IMR-90 (cell line): ENCODE results near the gene IL11RA. TPM values are rescaled to one million over a fixed set of nuclear protein-coding genes. Genes with fewer than 3 reads are reported as not detected.

Source experiments
- ATAC-seq: fragments of 200-7000 bp; cut with Tn5 transposase; 2 replicates; pipeline ENCODE4 v1.9.1; 2020; ENCODE audit warnings: low read depth, mild to moderate bottlenecking, moderate library complexity
- BruUV-seq: library from RNA; stranded (reverse); fragments of 400-500 nt; replicated peaks from 2 replicates; lab custom pipeline; 2021; lab: Mats Ljungman, UMichigan
- CTCF ChIA-PET: fragments of 300-600 bp; formaldehyde crosslinking; extraction: SDS; loops from one replicate; lab custom pipeline; 2021; ENCODE audit warnings: antibody characterized with exemption; lab: Yijun Ruan, JAX
- POLR2A ChIA-PET: fragments of 300-600 bp; sonication (Branson Sonifier 250); formaldehyde crosslinking; loops from one replicate; lab custom pipeline; 2022; ENCODE audit warnings: antibody characterized with exemption; ENCODE audit not compliant: unreplicated experiment; lab: Charles Lee
- DNase-seq: peaks from one replicate; pipeline ENCODE4 v3.0.0; 2013
- H2AFZ ChIP-seq: replicated peaks from 2 replicates; pipeline ENCODE3; 2013; ENCODE audit warnings: low read length, mild to moderate bottlenecking; ENCODE audit not compliant: poor library complexity
- H2AK5ac ChIP-seq: 2 replicates; pipeline ENCODE4 v1.6.1; 2013; ENCODE audit warnings: low read depth, low read length, inconsistent platforms
- H2AK9ac ChIP-seq: replicated peaks from 2 replicates; pipeline ENCODE3; 2013; ENCODE audit warnings: mild to moderate bottlenecking, low read depth, low read length, moderate library complexity; ENCODE audit not compliant: poor library complexity
- H2BK120ac ChIP-seq: 2 replicates; pipeline ENCODE4 v1.6.1; 2013; ENCODE audit warnings: low read depth, low read length, inconsistent platforms
- H2BK15ac ChIP-seq: 3 replicates; pipeline ENCODE4 v1.6.1; 2013; ENCODE audit warnings: low read depth, low read length, inconsistent platforms
- H2BK20ac ChIP-seq: 2 replicates; pipeline ENCODE4 v1.6.1; 2013; ENCODE audit warnings: low read depth, mild to moderate bottlenecking, inconsistent platforms, low read length, moderate library complexity
- H2BK5ac ChIP-seq: 2 replicates; pipeline ENCODE4 v1.6.1; 2013; ENCODE audit warnings: mild to moderate bottlenecking, low read depth, low read length, inconsistent platforms; ENCODE audit not compliant: poor library complexity, severe bottlenecking
- H3K14ac ChIP-seq: replicated peaks from 2 replicates; pipeline ENCODE4 v1.6.1; 2013; ENCODE audit warnings: low read depth, low read length, inconsistent platforms
- H3K18ac ChIP-seq: 2 replicates; pipeline ENCODE4 v1.6.1; 2013; ENCODE audit warnings: low read depth, low read length, control low read depth
- H3K23ac ChIP-seq: 2 replicates; pipeline ENCODE4 v1.6.1; 2013; ENCODE audit warnings: low read depth, low read length, inconsistent platforms
- H3K27ac ChIP-seq: 2 replicates; pipeline ENCODE4 v1.5.1; 2013; ENCODE audit warnings: mild to moderate bottlenecking, control low read depth, low read length; ENCODE audit not compliant: insufficient read depth
- H3K27me3 ChIP-seq: 2 replicates; pipeline ENCODE4 v1.6.1; 2013; ENCODE audit warnings: low read length; ENCODE audit not compliant: control insufficient read depth, insufficient read depth
- H3K36me3 ChIP-seq: 2 replicates; pipeline ENCODE4 v1.6.1; 2013; ENCODE audit warnings: low read length, mixed read lengths; ENCODE audit not compliant: control insufficient read depth, insufficient read depth
- H3K4ac ChIP-seq: 2 replicates; pipeline ENCODE4 v1.6.1; 2013; ENCODE audit warnings: low read depth, low read length, inconsistent platforms
- H3K4me1 ChIP-seq: 2 replicates; pipeline ENCODE4 v1.6.1; 2013; ENCODE audit warnings: low read length, mixed read lengths; ENCODE audit not compliant: control insufficient read depth, insufficient read depth
- H3K4me2 ChIP-seq: 2 replicates; pipeline ENCODE4 v1.6.1; 2013; ENCODE audit warnings: low read depth, mild to moderate bottlenecking, control low read depth, low read length, moderate library complexity
- H3K4me3 ChIP-seq: 2 replicates; pipeline ENCODE4 v1.5.1; 2013; ENCODE audit warnings: low read depth, mild to moderate bottlenecking, control low read depth, low read length, moderate library complexity; ENCODE audit not compliant: insufficient read depth
- H3K56ac ChIP-seq: 2 replicates; pipeline ENCODE4 v1.6.1; 2013; ENCODE audit warnings: low read length, inconsistent platforms; ENCODE audit not compliant: insufficient read depth; ENCODE audit errors: extremely low read depth
- H3K79me1 ChIP-seq, 2 experiments: 2 replicates each; pipeline ENCODE4 v1.6.1; 2013; ENCODE audit warnings: low read length in 2 of 2, inconsistent platforms in 1 of 2, low read depth in 1 of 2
- H3K9ac ChIP-seq: 2 replicates; pipeline ENCODE4 v1.6.1; 2013; ENCODE audit warnings: low read depth, low read length, control low read depth
- H3K9me1 ChIP-seq: 2 replicates; pipeline ENCODE4 v1.6.1; 2013; ENCODE audit warnings: low read length, inconsistent platforms; ENCODE audit not compliant: insufficient read depth
- H3K9me3 ChIP-seq: 2 replicates; pipeline ENCODE4 v1.6.1; 2013; ENCODE audit warnings: low read length; ENCODE audit not compliant: control insufficient read depth, insufficient read depth
- H4K20me1 ChIP-seq: 2 replicates; pipeline ENCODE4 v1.6.1; 2013; ENCODE audit warnings: low read length, inconsistent platforms; ENCODE audit not compliant: insufficient read depth
- H4K5ac ChIP-seq: 2 replicates; pipeline ENCODE4 v1.6.1; 2013; ENCODE audit warnings: mild to moderate bottlenecking, low read depth, low read length, control low read depth
- H4K8ac ChIP-seq, 2 experiments: 2 replicates each; pipeline ENCODE4 v1.6.1; 2013; ENCODE audit warnings: low read depth in 2 of 2, low read length in 2 of 2, control low read depth in 1 of 2, inconsistent platforms in 1 of 2
- H4K91ac ChIP-seq: 2 replicates; pipeline ENCODE4 v1.6.1; 2013; ENCODE audit warnings: low read depth, low read length, inconsistent platforms; ENCODE audit not compliant: insufficient read depth
- CEBPB ChIP-seq: IDR thresholded peaks from 2 replicates; pipeline ENCODE4 v1.6.1; 2012; ENCODE audit warnings: low read depth, low read length, improper control_type of control experiment
- CHD1 ChIP-seq: IDR thresholded peaks from 2 replicates; pipeline ENCODE4 v1.6.1; 2012; ENCODE audit warnings: low read depth, low read length, improper control_type of control experiment
- CTCF ChIP-seq: conservative IDR thresholded peaks from 2 replicates; pipeline ENCODE4 v1.5.1; 2012; ENCODE audit warnings: mild to moderate bottlenecking, low read depth, low read length, improper control_type of control experiment
- ELK1 ChIP-seq: fragments of 150-350 bp; IDR thresholded peaks from 2 replicates; pipeline ENCODE4 v1.6.1; 2016; ENCODE audit warnings: low read depth, mild to moderate bottlenecking, low read length, moderate library complexity, borderline replicate concordance
- FOS ChIP-seq: fragments of 150-350 bp; IDR thresholded peaks from 2 replicates; pipeline ENCODE4 v1.6.1; 2016; ENCODE audit warnings: low read depth, low read length
- MAFK ChIP-seq: IDR thresholded peaks from 2 replicates; pipeline ENCODE4 v1.6.1; 2012; ENCODE audit warnings: low read depth, low read length, improper control_type of control experiment
- MAZ ChIP-seq: IDR thresholded peaks from 2 replicates; pipeline ENCODE4 v1.6.1; 2012; ENCODE audit warnings: low read depth, mild to moderate bottlenecking, low read length, improper control_type of control experiment, moderate library complexity, borderline replicate concordance
- POLR2A ChIP-seq: IDR thresholded peaks from 2 replicates; pipeline ENCODE4 v1.6.1; 2012; ENCODE audit warnings: mild to moderate bottlenecking, low read depth, low read length
- SMC3 ChIP-seq: fragments of 150-350 bp; IDR thresholded peaks from 2 replicates; pipeline ENCODE4 v1.6.1; 2016; ENCODE audit warnings: low read depth, mild to moderate bottlenecking, antibody characterized with exemption, low read length, moderate library complexity
- WGBS, 2 experiments: methylation state at CpG; one replicate each; pipeline versions ENCODE4 v1.1.5 to v1.1.7; 2013; ENCODE audit warnings: missing lambda C conversion rate in 2 of 2; ENCODE audit not compliant: insufficient read length in 1 of 2; ENCODE audit errors: extremely low coverage in 2 of 2; 5-methylcytosine and 5-hydroxymethylcytosine counted together
- dilution Hi-C: fragments of 300-500 bp; cut with HindIII; formaldehyde crosslinking; loops from one replicate; pipeline ENCODE4 v1.14.3; 2018; ENCODE audit warnings: low sequenced_read_pairs; ENCODE audit not compliant: unreplicated experiment
- in situ Hi-C: fragments of 300-500 bp; cut with MboI; formaldehyde crosslinking; loops from 3 replicates; pipeline ENCODE4 v1.14.3; 2019; ENCODE audit warnings: low sequenced_read_pairs, inconsistent platforms, mixed read lengths
- intact Hi-C: fragments of 100-400 bp; cut with micrococcal nuclease; formaldehyde crosslinking; loops from 2 replicates; pipeline ENCODE4 v1.10.0; 2022
- polyA plus RNA-seq, 3 experiments: library from polyadenylated mRNA; depleted of rRNA; stranded (reverse); fragments of >200 nt; gene quantifications; 2 replicates each; pipeline ENCODE4 v1.2.3, GENCODE V29; 2012; ENCODE audit warnings: low replicate concordance in 1 of 3
- total RNA-seq: library from RNA; depleted of rRNA; stranded (reverse); fragments of >200 nt; gene quantifications from 2 replicates; pipeline ENCODE4 v1.2.3, GENCODE V29; 2012

Gene IL11RA
- total and polyA plus RNA-seq, 2 of the 4 experiments (the other 2 are of a cell fraction) = 8.2 to 15.9 TPM

GRCh38 chr9:34684816-34685215 lies 32.8 kb downstream of the IL11RA start:
- dilution Hi-C loops = no loop called here

More at GRCh38 chr9:34684816-34685215, 32.8 kb downstream of the IL11RA start:
- no peak overlapping the region for H2BK120ac ChIP-seq
- H3K27me3 ChIP-seq = no peaks in the 10 kb centered on the region
- BruUV-seq = no TSS peak
- no peak overlapping the region for H3K4me2 ChIP-seq
- POLR2A ChIA-PET = no interaction called here
- no peaks in the 10 kb centered on the region for H3K9me3 ChIP-seq
- H2BK15ac ChIP-seq = no peak overlapping the region
- H3K36me3 ChIP-seq = peaks cover 2% of the 10 kb centered on the region; the same call in 1 of the 2 replicates
- no peak overlapping the region for H2AFZ ChIP-seq
- DNase-seq (no peak), ATAC-seq (no peak)
- H3K18ac ChIP-seq = no peak overlapping the region
- no peak overlapping the region for H2AK9ac ChIP-seq
- H3K9me1 ChIP-seq = peaks cover 7% of the 10 kb centered on the region; the same call in 1 of the 2 replicates
- H4K8ac ChIP-seq = no peak overlapping the region
- no peak overlapping the region for H3K23ac ChIP-seq
- no peak overlapping the region for H3K9ac ChIP-seq
- H3K4ac ChIP-seq = no peak overlapping the region
- in situ Hi-C loops (no loop called here), intact Hi-C loops (no loop called here)
- H3K4me1 ChIP-seq = no peaks in the 10 kb centered on the region; the same call in 1 of the 2 replicates
- no peak overlapping the region for H3K56ac ChIP-seq
- no peak overlapping the region for H2AK5ac ChIP-seq
- no peak overlapping the region for H3K4me3 ChIP-seq
- CTCF ChIA-PET = interaction anchor here (1.4 kb wide), 1 partner anchor 18 kb away, joined by 5 read pairs; no protein-coding TSS in a partner anchor
- no CpG with 5 or more reads among the region's 4 CpGs for WGBS, 2 experiments
- no peak for TF ChIP-seq MAFK
- TF ChIP-seq ELK1 = no peak
- TF ChIP-seq FOS = no peak
- no peak for TF ChIP-seq POLR2A
- no peak for TF ChIP-seq MAZ
- TF ChIP-seq CHD1 = no peak
- TF ChIP-seq CTCF = no peak
- TF ChIP-seq SMC3 = no peak
- no peak for TF ChIP-seq CEBPB
- H2BK20ac ChIP-seq = no peak overlapping the region
- no peak overlapping the region for H3K14ac ChIP-seq
- H4K5ac ChIP-seq = no peak overlapping the region
- H4K20me1 ChIP-seq = no peaks in the 10 kb centered on the region; the same call in 1 of the 2 replicates
- no peaks in the 10 kb centered on the region; a peak in 1 of 4 replicates for H3K79me1 ChIP-seq
- no peak overlapping the region for H3K27ac ChIP-seq
- no peak overlapping the region for H2BK5ac ChIP-seq
- H4K91ac ChIP-seq = no peak overlapping the region
